GM06990 (cell line): ENCODE data around the gene COL27A1.

Experiments used
- DNase-seq: peaks from one replicate; pipeline ENCODE4 v3.0.0-alpha.2; 2011; ENCODE audit not compliant: insufficient read length; ENCODE audit errors: extremely low read depth
- H3K27me3 ChIP-seq: replicated peaks from 2 replicates; pipeline ENCODE4 v1.6.0; 2011; ENCODE audit warnings: low read length; ENCODE audit not compliant: control insufficient read depth, insufficient read depth
- H3K36me3 ChIP-seq: 2 replicates; pipeline ENCODE4 v1.5.1; 2011; ENCODE audit warnings: low read length; ENCODE audit not compliant: control insufficient read depth, insufficient read depth
- H3K4me3 ChIP-seq: replicated peaks from 2 replicates; pipeline ENCODE4 v1.5.1; 2011; ENCODE audit warnings: low read depth, mild to moderate bottlenecking, control low read depth, low read length
- TF ChIP-seq, protein P1 (sequence below): IDR thresholded peaks from 2 replicates; pipeline ENCODE4 v1.5.1; 2011; ENCODE audit warnings: low read length, control low read depth, mild to moderate bottlenecking, inconsistent platforms; ENCODE audit not compliant: insufficient read depth, poor library complexity, severe bottlenecking

COL27A1 gene

DNA sequence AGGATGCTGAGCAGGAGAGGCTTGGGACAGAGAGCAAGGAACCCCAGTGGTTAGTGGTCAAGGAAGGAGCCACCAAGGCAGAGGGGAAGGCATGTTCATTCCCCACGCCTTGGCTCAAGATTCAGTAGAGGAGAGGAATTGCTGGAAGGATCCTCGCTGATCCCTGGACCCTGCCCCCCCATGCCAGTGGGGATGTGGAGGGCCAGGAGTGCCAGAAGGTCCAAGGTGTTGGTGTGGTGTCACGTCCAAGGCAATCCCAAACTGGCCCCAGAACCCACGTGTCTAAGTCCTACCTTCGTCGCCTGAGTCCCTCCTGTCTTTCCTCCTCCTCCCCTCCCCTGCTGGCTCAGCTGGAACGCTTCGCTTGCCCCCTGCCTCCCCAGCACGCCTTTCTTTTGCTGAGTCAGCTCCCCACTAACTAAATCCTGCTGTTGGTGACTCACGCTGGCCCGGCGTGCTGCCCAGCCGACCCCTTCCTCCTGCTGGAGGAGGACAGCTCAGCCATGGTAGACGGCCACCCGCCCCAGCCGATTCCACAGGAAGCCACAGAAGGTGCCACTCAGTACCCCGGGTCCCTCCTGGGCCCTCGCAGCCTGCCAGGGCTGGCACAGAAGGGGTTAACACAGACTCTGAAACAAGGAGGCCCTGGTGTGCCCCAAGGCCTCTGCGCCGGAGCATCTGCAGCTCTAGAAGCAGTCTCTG lies 130.0 kb downstream of the COL27A1 start:
- DNase-seq: no peak
- TF ChIP-seq, protein P1, sequence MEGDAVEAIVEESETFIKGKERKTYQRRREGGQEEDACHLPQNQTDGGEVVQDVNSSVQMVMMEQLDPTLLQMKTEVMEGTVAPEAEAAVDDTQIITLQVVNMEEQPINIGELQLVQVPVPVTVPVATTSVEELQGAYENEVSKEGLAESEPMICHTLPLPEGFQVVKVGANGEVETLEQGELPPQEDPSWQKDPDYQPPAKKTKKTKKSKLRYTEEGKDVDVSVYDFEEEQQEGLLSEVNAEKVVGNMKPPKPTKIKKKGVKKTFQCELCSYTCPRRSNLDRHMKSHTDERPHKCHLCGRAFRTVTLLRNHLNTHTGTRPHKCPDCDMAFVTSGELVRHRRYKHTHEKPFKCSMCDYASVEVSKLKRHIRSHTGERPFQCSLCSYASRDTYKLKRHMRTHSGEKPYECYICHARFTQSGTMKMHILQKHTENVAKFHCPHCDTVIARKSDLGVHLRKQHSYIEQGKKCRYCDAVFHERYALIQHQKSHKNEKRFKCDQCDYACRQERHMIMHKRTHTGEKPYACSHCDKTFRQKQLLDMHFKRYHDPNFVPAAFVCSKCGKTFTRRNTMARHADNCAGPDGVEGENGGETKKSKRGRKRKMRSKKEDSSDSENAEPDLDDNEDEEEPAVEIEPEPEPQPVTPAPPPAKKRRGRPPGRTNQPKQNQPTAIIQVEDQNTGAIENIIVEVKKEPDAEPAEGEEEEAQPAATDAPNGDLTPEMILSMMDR: no peak
- no peaks in the 10 kb centered on the region; the same call in 1 of the 2 replicates for H3K27me3 ChIP-seq
- H3K4me3 ChIP-seq: no peak overlapping the region
- no peaks in the 10 kb centered on the region for H3K36me3 ChIP-seq

DNA sequence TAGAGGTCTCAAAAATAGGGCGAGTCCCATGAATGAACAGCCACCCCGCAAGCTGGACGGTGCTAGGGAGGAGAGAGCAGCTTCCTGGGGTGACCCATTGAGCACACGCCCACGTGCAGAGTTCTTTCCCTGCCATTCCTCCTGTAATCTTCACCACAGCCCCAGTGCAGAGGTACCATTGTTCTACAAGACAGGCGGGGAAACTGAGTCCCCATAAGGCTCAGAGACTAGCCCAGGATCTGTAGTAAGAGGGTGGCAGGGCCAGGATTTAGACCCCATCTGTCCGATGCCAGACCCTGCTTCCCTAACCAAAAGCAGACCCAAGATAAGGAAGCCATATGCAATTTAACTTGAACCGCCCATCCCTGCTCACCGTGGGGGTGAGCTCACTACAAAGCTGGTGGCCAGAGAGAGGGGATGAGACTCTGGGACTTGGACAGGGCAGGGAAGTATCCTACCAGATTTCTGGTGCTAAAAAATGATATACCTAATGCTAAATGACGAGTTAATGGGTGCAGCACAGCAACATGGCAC lies 130.9 kb downstream of the COL27A1 start:
- Histone ChIP-seq H3K36me3 (no peaks in the 10 kb centered on the region), H3K4me3 (no peak overlapping the region), H3K27me3 (no peaks in the 10 kb centered on the region; the same call in 1 of the 2 replicates)
- TF ChIP-seq, protein P1: no peak
- no peak for DNase-seq

DNA sequence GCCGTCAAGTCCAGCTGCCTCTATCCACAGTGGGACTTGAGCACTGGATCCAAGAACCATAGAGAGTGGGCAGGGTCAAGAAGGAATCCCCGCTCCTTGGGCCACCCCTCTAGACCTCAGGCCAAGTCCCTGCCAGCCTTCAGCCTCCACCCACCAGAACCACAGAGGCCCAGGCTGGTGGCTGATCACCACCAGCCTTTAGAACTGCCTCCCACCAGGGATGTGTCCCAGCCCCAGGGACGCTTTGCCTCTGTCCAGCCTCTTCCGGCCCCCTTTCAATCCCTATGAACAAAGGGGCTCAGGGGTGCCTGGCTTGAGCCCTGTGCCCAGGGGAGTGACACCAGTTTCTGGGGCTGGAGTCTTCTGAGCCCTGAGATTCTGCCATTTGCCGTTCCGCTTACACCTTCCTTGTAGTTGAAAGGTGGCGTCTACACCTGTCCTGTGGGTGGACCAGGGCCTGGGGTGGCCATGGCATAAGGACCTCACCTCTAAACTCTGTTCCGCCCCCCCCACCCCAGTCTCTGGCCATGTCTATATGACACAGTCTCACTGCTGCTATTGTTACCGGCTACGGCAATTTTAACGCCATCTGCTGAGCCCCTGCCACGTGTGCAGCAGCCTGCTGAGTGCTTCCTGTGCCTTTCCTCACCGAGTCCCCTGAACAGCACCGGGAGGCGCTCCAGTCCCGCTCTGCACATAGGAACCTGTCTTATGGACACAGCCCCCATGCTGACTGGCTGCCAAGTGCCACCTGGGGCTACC lies 131.8 kb downstream of the COL27A1 start:
- no peaks in the 10 kb centered on the region for H3K36me3 ChIP-seq
- no peaks in the 10 kb centered on the region; the same call in 1 of the 2 replicates for H3K27me3 ChIP-seq
- no peak overlapping the region for H3K4me3 ChIP-seq
- TF ChIP-seq, protein P1: no peak
- DNase-seq: no peak

DNA sequence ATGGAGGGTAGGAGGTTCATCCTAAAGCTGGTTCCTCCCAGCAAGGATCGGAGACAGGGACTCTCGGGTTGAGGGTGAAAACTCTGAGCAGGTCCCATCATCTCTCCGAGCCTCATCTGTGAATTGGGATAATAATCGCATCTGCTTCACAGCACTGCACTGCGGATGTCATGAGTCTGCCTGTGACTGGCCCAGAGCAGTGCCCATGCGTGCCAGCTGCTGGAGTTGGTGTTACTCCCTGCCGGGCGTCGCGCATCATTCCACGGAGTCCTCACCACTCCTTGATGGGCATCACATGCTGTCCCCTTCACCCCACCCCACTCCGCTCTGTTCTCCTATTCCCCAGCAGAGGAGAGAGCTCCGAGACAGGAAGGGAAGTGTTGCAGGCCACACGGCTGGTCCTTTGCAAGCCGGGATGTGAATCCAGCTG lies 132.4 kb downstream of the COL27A1 start:
- TF ChIP-seq, protein P1: no peak
- no peaks in the 10 kb centered on the region; the same call in 1 of the 2 replicates for H3K27me3 ChIP-seq
- no peak overlapping the region for H3K4me3 ChIP-seq
- DNase-seq: no peak
- H3K36me3 ChIP-seq: no peaks in the 10 kb centered on the region

DNA sequence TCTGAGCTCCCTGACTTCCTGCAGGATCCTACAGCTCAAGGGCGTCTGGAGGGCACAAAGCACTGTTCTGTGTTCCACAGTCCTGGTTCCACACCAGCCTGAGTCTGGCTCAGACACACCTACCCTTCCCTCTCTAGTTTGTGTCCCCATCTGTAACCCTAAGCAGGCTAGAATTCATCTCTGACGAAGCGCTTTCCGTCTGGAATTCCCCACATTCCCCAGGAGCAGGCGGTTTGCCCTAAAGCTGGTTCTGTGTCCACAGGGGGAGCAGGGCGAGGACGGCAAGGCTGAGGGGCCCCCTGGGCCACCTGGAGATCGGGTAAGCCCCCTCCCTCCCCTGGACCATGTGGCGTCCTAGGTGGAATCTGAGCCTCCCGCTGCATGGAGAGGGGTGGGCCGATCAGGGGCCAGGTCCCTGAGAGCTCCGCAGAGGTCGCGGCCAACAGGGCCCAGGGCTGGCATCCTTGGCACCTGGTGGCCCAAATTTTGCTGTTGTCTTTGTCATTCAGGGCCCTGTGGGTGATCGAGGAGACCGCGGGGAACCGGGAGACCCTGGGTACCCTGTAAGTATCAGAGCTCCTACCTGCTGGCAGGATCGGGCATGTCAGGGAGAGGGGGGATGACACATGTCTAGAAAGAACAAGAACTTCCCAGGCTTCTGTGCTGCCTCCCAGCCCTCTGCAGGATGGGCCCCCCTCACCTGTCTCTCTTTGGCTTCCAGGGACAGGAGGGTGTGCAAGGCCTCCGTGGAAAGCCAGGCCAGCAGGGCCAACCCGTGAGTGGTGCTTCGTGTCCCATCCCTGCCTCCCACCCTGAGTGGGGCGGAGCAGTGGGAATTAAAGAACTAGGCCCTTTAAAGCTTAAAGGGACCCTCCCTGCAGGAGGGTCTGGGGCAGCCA lies 133.1 kb downstream of the COL27A1 start:
- no peak overlapping the region for H3K4me3 ChIP-seq
- TF ChIP-seq, protein P1: no peak

More for the DNA sequence above, 133.1 kb downstream of the COL27A1 start:
- H3K36me3 ChIP-seq: no peaks in the 10 kb centered on the region
- DNase-seq: no peak
- no peaks in the 10 kb centered on the region; the same call in 1 of the 2 replicates for H3K27me3 ChIP-seq
